Sigmoid colon (tissue), 4 donors: ENCODE measurements around the gene ZCCHC24.

Experiments used
- CTCF ChIP-seq, 4 experiments: fragments of 450-650 bp in 3 of 4; fragments of 200-600 bp in 1 of 4; IDR thresholded peaks; one replicate each; pipeline ENCODE4 v1.5.1; 2016 to 2019; ENCODE audit warnings: antibody characterized with exemption in 4 of 4, mild to moderate bottlenecking in 3 of 4, moderate library complexity in 2 of 4
- EP300 ChIP-seq, 4 donors: sonication (generic); formaldehyde crosslinking; IDR thresholded peaks; one replicate each; pipeline ENCODE4 v1.6.1; 2017; ENCODE audit warnings: antibody characterized with exemption in 4 of 4
- POLR2A ChIP-seq, 2 donors: fragments of 450-650 bp; IDR thresholded peaks; one replicate each; pipeline ENCODE4 v1.6.1; 2016; ENCODE audit warnings: antibody characterized with exemption in 2 of 2, mild to moderate bottlenecking in 2 of 2, moderate library complexity in 2 of 2

- TF ChIP-seq CTCF (IDR thresholded peaks at IDR 0.05) (no peak), EP300 (IDR thresholded peaks at IDR 0.05) (peak in 1 of 4 donors; percentile 4), POLR2A (IDR thresholded peaks at IDR 0.05) (no peak)
Observed at GRCh38 chr10:79445161-79445976, at the start of gene ZCCHC24.
